Chondrocyte (in vitro differentiated cells): ENCODE measurements around the gene RARRES2. TPM values are rescaled to one million over a fixed set of nuclear protein-coding genes. Genes with fewer than 3 reads are reported as not detected.

Source experiments
- DNase-seq: peaks from one replicate; pipeline ENCODE4 v3.0.0; 2021; ENCODE audit warnings: mixed read lengths, low spot score
- H3K27ac Mint-ChIP-seq: one replicate; pipeline ENCODE4 v1.8.0; 2021; ENCODE audit warnings: mild to moderate bottlenecking, moderate library complexity, mixed read lengths; ENCODE audit not compliant: unreplicated experiment
- H3K27me3 Mint-ChIP-seq: 2 replicates; pipeline ENCODE4 v1.8.0; 2021; ENCODE audit warnings: low read depth, mixed read lengths
- H3K36me3 Mint-ChIP-seq: 2 replicates; pipeline ENCODE4 v1.8.0; 2021; ENCODE audit warnings: low read depth, mixed read lengths
- H3K4me1 Mint-ChIP-seq: 2 replicates; pipeline ENCODE4 v1.8.0; 2021; ENCODE audit warnings: low read depth, mild to moderate bottlenecking, mixed read lengths
- H3K4me3 Mint-ChIP-seq: one replicate; pipeline ENCODE4 v1.8.0; 2021; ENCODE audit warnings: mild to moderate bottlenecking, moderate library complexity, mixed read lengths; ENCODE audit not compliant: unreplicated experiment
- H3K9me3 Mint-ChIP-seq: 2 replicates; pipeline ENCODE4 v1.8.0; 2021; ENCODE audit warnings: low read depth, mixed read lengths
- CTCF ChIP-seq: fragments of 200-600 bp; sonication (generic); IDR thresholded peaks from 2 replicates; pipeline ENCODE4 v1.5.0; 2021; ENCODE audit warnings: antibody characterized with exemption, mild to moderate bottlenecking, moderate library complexity
- total RNA-seq: library from RNA; stranded (reverse); gene quantifications from 3 replicates; pipeline ENCODE4 v1.2.1, GENCODE V29; 2021

RARRES2 gene
- total RNA-seq, 1 donor from 2014 or later = 1.8 TPM

- Mint-ChIP-seq H3K9me3 (no peaks in the 10 kb centered on the region), H3K27ac (no peak overlapping the region), H3K4me3 (no peak overlapping the region), H3K4me1 (peaks cover 27% of the 10 kb centered on the region), H3K27me3 (no peaks in the 10 kb centered on the region), H3K36me3 (no peaks in the 10 kb centered on the region)
- DNase-seq = no peak
- no peak for TF ChIP-seq CTCF
These were observed 40.3 kb upstream of the RARRES2 start for GRCh38 chr7:150381785-150382122.

- Mint-ChIP-seq H3K36me3 (no peaks in the 10 kb centered on the region), H3K9me3 (no peaks in the 10 kb centered on the region), H3K27me3 (no peaks in the 10 kb centered on the region), H3K27ac (no peak overlapping the region), H3K4me1 (peaks cover 29% of the 10 kb centered on the region), H3K4me3 (no peak overlapping the region)
- no peak for TF ChIP-seq CTCF
- DNase-seq = no peak
These were observed 39.7 kb upstream of the RARRES2 start for GRCh38 chr7:150381096-150381495.

GRCh38 chr7:150380463-150380862 is 39.0 kb upstream of the RARRES2 start:
- Mint-ChIP-seq H3K27me3 (no peaks in the 10 kb centered on the region), H3K27ac (no peak overlapping the region), H3K4me3 (peak overlapping the region; percentile 94), H3K4me1 (peaks cover 34% of the 10 kb centered on the region), H3K9me3 (no peaks in the 10 kb centered on the region), H3K36me3 (no peaks in the 10 kb centered on the region)
- TF ChIP-seq CTCF = no peak
- no peak for DNase-seq

- peaks cover 34% of the 10 kb centered on the region for H3K4me1 Mint-ChIP-seq
- peak overlapping the region; percentile 25 for H3K27ac Mint-ChIP-seq
- peak overlapping the region; percentile 94 for H3K4me3 Mint-ChIP-seq
- no peaks in the 10 kb centered on the region for H3K36me3 Mint-ChIP-seq
- TF ChIP-seq CTCF = peak; percentile 14
- no peaks in the 10 kb centered on the region for H3K9me3 Mint-ChIP-seq
- no peaks in the 10 kb centered on the region for H3K27me3 Mint-ChIP-seq
- no peak for DNase-seq
These were observed 38.3 kb upstream of the RARRES2 start for GRCh38 chr7:150379441-150380379.

- Mint-ChIP-seq H3K4me1 (peaks cover 34% of the 10 kb centered on the region), H3K36me3 (peaks cover 4% of the 10 kb centered on the region), H3K27me3 (no peaks in the 10 kb centered on the region), H3K27ac (peak within 1 kb of the TSS; percentile 68), H3K9me3 (no peaks in the 10 kb centered on the region), H3K4me3 (peak within 1 kb of the TSS; percentile 94)
- no peak for TF ChIP-seq CTCF
- DNase-seq = no peak
These were observed 37.5 kb upstream of the RARRES2 start, which contains the start of gene ZNF775 for GRCh38 chr7:150378853-150379440. Gene ZNF775, plus strand, starts transcription at chr7:150379330. Its CDS starts 9,141 bp downstream, at chr7:150388471.
